22Rv1 (cell line): ENCODE results near the gene LY6G5B.

Source experiments
- ZFX ChIP-seq: fragments of 450-650 bp; IDR thresholded peaks from 2 replicates; pipeline ENCODE4 v1.6.1; 2017; ENCODE audit warnings: antibody characterized with exemption, borderline replicate concordance
- TF ChIP-seq, protein P1 (sequence below): fragments of 450-650 bp; IDR thresholded peaks from 2 replicates; pipeline ENCODE4 v1.5.1; 2017; ENCODE audit warnings: mild to moderate bottlenecking

- TF ChIP-seq, protein P1, sequence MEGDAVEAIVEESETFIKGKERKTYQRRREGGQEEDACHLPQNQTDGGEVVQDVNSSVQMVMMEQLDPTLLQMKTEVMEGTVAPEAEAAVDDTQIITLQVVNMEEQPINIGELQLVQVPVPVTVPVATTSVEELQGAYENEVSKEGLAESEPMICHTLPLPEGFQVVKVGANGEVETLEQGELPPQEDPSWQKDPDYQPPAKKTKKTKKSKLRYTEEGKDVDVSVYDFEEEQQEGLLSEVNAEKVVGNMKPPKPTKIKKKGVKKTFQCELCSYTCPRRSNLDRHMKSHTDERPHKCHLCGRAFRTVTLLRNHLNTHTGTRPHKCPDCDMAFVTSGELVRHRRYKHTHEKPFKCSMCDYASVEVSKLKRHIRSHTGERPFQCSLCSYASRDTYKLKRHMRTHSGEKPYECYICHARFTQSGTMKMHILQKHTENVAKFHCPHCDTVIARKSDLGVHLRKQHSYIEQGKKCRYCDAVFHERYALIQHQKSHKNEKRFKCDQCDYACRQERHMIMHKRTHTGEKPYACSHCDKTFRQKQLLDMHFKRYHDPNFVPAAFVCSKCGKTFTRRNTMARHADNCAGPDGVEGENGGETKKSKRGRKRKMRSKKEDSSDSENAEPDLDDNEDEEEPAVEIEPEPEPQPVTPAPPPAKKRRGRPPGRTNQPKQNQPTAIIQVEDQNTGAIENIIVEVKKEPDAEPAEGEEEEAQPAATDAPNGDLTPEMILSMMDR = no peak
- TF ChIP-seq ZFX = no peak
These were observed 9.2 kb upstream of the LY6G5B start, which contains the start of gene C6orf47 for GRCh38 chr6:31660381-31661261.
